Inflammatory macrophage (primary cell): ENCODE measurements around the gene LONP2.
"Not testable (repeated sequence)": the region's sequence is repeated elsewhere in the genome, so short reads cannot be mapped to it uniquely, and the experiment has no call there.

Source experiments
- DNase-seq, 2 donors: peaks; one replicate each; pipeline ENCODE4 v3.0.0-alpha.2; 2020 to 2022

LONP2 gene

DNA sequence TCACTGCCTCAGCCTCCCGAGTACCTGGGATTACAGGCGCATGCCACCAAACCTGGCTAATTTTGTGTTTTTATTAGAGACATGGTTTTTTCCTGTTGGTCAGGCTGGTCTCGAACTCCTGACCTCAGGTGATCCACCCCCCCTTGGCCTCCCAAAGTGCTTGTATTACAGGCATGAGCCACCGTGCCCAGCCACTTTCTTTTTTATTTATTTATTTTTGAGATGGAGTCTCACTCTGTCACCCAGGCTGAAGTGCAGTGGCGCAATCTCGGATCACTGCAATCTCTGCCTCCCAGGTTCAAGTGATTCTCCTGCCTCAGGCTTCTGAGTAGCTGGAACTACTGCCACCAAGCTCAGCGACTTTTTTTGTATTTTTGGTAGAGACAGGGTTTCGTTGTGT, 158.4 kb downstream of the LONP2 start:
- DNase-seq = not testable (repeated sequence)

DNA sequence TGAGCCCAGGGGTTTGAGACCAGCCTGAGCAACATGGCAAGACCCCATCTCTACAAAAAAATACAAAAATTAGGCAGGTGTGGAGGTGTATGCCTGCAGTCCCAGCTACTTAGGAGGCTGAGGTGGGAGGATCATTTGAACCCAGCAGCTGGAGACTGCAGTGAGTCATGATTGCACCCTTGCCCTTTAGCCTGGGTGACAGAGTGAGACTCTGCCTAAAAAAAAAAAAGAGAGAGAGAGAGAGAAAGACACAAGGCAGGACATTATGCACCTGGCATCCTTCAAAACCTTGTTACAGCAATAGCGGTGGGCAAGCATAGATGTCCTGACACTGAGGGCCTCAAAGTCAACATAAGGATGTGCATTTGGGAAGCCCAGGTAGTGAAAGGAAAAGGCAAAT, 161.1 kb downstream of the LONP2 start:
- no peak for DNase-seq

DNA sequence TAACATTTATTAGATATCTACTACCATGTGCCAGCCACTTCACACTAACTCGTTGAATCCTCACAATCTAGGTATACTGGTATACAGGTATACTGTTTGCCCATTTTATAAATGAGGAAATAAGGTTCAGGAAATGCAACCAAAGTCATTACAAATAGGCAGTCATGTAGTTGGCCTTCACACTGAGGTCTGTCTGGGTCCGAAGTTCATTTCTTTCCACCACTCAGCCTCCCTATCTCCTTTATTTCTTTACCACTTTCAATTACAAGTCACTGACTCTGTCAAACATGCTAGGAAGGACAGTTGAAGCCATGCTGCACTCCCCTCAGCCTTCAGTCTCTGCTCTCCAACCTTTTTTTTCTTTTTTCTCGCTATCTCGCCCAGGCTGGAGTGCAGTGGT, 161.8 kb downstream of the LONP2 start:
- DNase-seq = no peak
